Bronchial epithelial cell (primary cell): ENCODE measurements around the gene MEIKIN. TPM values are rescaled to one million over a fixed set of nuclear protein-coding genes. Genes with fewer than 3 reads are reported as not detected.

ENCODE experiments used
- DNase-seq: peaks from one replicate; pipeline ENCODE4 v3.0.0-alpha.2; 2010; ENCODE audit warnings: low read depth
- FAIRE-seq: peaks from 2 replicates; lab custom pipeline; 2011; peaks lifted over from hg19 to GRCh38; lab: Jason Lieb, UNC
- H3K27me3 ChIP-seq: 2 replicates; pipeline ENCODE4 v1.5.1; 2011; ENCODE audit warnings: low read length; ENCODE audit not compliant: control insufficient read depth, insufficient read depth
- H3K36me3 ChIP-seq: 2 replicates; pipeline ENCODE4 v1.5.1; 2011; ENCODE audit warnings: low read length; ENCODE audit not compliant: control insufficient read depth, insufficient read depth
- H3K4me3 ChIP-seq: 2 replicates; pipeline ENCODE4 v1.5.1; 2011; ENCODE audit warnings: mild to moderate bottlenecking, low read depth, low read length, control low read depth
- CTCF ChIP-seq: IDR thresholded peaks from 2 replicates; pipeline ENCODE4 v1.5.1; 2011; ENCODE audit warnings: mild to moderate bottlenecking, moderate library complexity, low read length, control low read depth, inconsistent platforms; ENCODE audit not compliant: insufficient read depth, severe bottlenecking
- total RNA-seq: library from RNA; depleted of rRNA; stranded (reverse); fragments of >200 nt; gene quantifications from 2 replicates; pipeline ENCODE4 v1.2.1, GENCODE V29; 2014

The MEIKIN gene
- total RNA-seq, 1 donor from 2014 or later, result not detected

GRCh38 chr5:131991593-131992324, 46.3 kb upstream of the MEIKIN start:
- no peaks in the 10 kb centered on the region for H3K27me3 ChIP-seq
- H3K36me3 ChIP-seq, result no peaks in the 10 kb centered on the region
- no peak for TF ChIP-seq CTCF
- peak; percentile 86 for FAIRE-seq
- H3K4me3 ChIP-seq, result no peak overlapping the region
- DNase-seq, result no peak

GRCh38 chr5:131990716-131991115, 45.3 kb upstream of the MEIKIN start:
- Histone ChIP-seq H3K36me3 (no peaks in the 10 kb centered on the region), H3K4me3 (no peak overlapping the region), H3K27me3 (no peaks in the 10 kb centered on the region)
- no peak for FAIRE-seq
- DNase-seq, result no peak
- no peak for TF ChIP-seq CTCF

GRCh38 chr5:131988601-131989000, 43.1 kb upstream of the MEIKIN start:
- Histone ChIP-seq H3K4me3 (no peak overlapping the region), H3K36me3 (no peaks in the 10 kb centered on the region), H3K27me3 (no peaks in the 10 kb centered on the region)
- TF ChIP-seq CTCF, result no peak
- FAIRE-seq, result no peak
- DNase-seq, result no peak

- Histone ChIP-seq H3K36me3 (no peaks in the 10 kb centered on the region), H3K4me3 (no peak overlapping the region), H3K27me3 (no peaks in the 10 kb centered on the region)
- no peak for TF ChIP-seq CTCF
- DNase-seq (no peak), FAIRE-seq (no peak)
Observed at GRCh38 chr5:131987251-131987650, 41.8 kb upstream of the MEIKIN start.

GRCh38 chr5:131986161-131986912, 40.9 kb upstream of the MEIKIN start:
- no peak for FAIRE-seq

More at GRCh38 chr5:131986161-131986912, 40.9 kb upstream of the MEIKIN start:
- no peak for DNase-seq
- TF ChIP-seq CTCF, result no peak
- no peaks in the 10 kb centered on the region for H3K27me3 ChIP-seq
- H3K4me3 ChIP-seq, result no peak overlapping the region
- no peaks in the 10 kb centered on the region for H3K36me3 ChIP-seq
